ENCODE measurements around the gene ADCY3. TPM values are rescaled to one million over a fixed set of nuclear protein-coding genes. Genes with fewer than 3 reads are reported as not detected.

Gene ADCY3
- total and polyA plus RNA-seq, 2 of the 4 experiments (the other 2 are of a cell fraction): 17.4 to 46.1 TPM

GRCh38 chr2:24852026-24852425 lies 68.0 kb downstream of the ADCY3 start:
- no peak overlapping the region for H2BK20ac ChIP-seq (ENCODE audit: low read depth, low read length)
- H3K56ac ChIP-seq (ENCODE audit: extremely low read depth, insufficient read depth, low read length): no peak overlapping the region
- CTCF ChIA-PET: no interaction called here
- 100% methylated on average over 1 of the region's 13 CpGs; no CpG with 5 or more reads in 1 of the 2 experiments for WGBS, 2 experiments (ENCODE audit: extremely low coverage in 2 of 2, insufficient read length in 1 of 2)
- H2AK5ac ChIP-seq (ENCODE audit: low read depth, low read length): no peak overlapping the region
- no peak for TF ChIP-seq USF2 (IDR thresholded peaks at IDR 0.05; ENCODE audit: low read depth, low read length)
- TF ChIP-seq FOS (IDR thresholded peaks at IDR 0.05; ENCODE audit: low read depth, low read length): no peak
- TF ChIP-seq CTCF (conservative IDR thresholded peaks at IDR 0.05; ENCODE audit: low read depth, low read length): no peak
- TF ChIP-seq ELK1 (IDR thresholded peaks at IDR 0.05; ENCODE audit: borderline replicate concordance, low read depth, low read length): no peak
- no peak for TF ChIP-seq POLR2A (IDR thresholded peaks at IDR 0.05; ENCODE audit: low read depth, low read length)
- TF ChIP-seq SMC3 (IDR thresholded peaks at IDR 0.05; ENCODE audit: low read depth, low read length): no peak
- no peak for TF ChIP-seq CEBPB (IDR thresholded peaks at IDR 0.05; ENCODE audit: low read depth, low read length)
- no peak for TF ChIP-seq CHD1 (IDR thresholded peaks at IDR 0.05; ENCODE audit: low read depth, low read length)
- no peak for TF ChIP-seq NFE2L2 (IDR thresholded peaks at IDR 0.05; ENCODE audit: low read depth, low read length)
- no peak for TF ChIP-seq RAD21 (IDR thresholded peaks at IDR 0.05; ENCODE audit: low read length)
- no peak for TF ChIP-seq MAZ (IDR thresholded peaks at IDR 0.05; ENCODE audit: borderline replicate concordance, low read depth, low read length)
- no peak for TF ChIP-seq RCOR1 (IDR thresholded peaks at IDR 0.05; ENCODE audit: insufficient replicate concordance, low read length)
- H3K9me3 ChIP-seq (ENCODE audit: control insufficient read depth, insufficient read depth, low read length): no peaks in the 10 kb centered on the region
- H3K23ac ChIP-seq (ENCODE audit: low read depth, low read length): no peak overlapping the region
- H2BK5ac ChIP-seq (ENCODE audit: low read depth, low read length, poor library complexity, severe bottlenecking): no peak overlapping the region
- ATAC-seq (ENCODE audit: low read depth) (no peak), DNase-seq (no peak)
- BruUV-seq (replicated peaks): no TSS peak
- no peak overlapping the region for H2BK120ac ChIP-seq (ENCODE audit: low read depth, low read length)
- intact Hi-C loops (cut with micrococcal nuclease): no loop called here
- H2BK15ac ChIP-seq (ENCODE audit: low read depth, low read length): no peak overlapping the region
- dilution Hi-C loops (cut with HindIII; ENCODE audit: low sequenced_read_pairs, unreplicated experiment): no loop called here
- H3K27ac ChIP-seq (ENCODE audit: insufficient read depth, low read length): no peak overlapping the region
- no peaks in the 10 kb centered on the region for H3K27me3 ChIP-seq (ENCODE audit: control insufficient read depth, insufficient read depth, low read length)
- in situ Hi-C loops (cut with MboI; ENCODE audit: low sequenced_read_pairs): no loop called here
- H4K5ac ChIP-seq (ENCODE audit: low read depth, low read length): no peak overlapping the region
- POLR2A ChIA-PET (ENCODE audit: unreplicated experiment): no interaction called here
- peaks cover 23% of the 10 kb centered on the region for H3K4me1 ChIP-seq (ENCODE audit: control insufficient read depth, insufficient read depth, low read length)
- no peak overlapping the region for H3K4me2 ChIP-seq (ENCODE audit: low read depth, low read length)
- no peak overlapping the region for H4K8ac ChIP-seq (ENCODE audit: low read depth in 2 of 2, low read length in 2 of 2)
- H3K18ac ChIP-seq (ENCODE audit: low read depth, low read length): no peak overlapping the region
- no peaks in the 10 kb centered on the region for H4K20me1 ChIP-seq (ENCODE audit: insufficient read depth, low read length)
- H2AK9ac ChIP-seq (replicated peaks; ENCODE audit: low read depth, low read length, poor library complexity): no peak overlapping the region
- H3K79me1 ChIP-seq (ENCODE audit: low read depth in 1 of 2, low read length in 2 of 2): peaks cover 0 to 16% of the 10 kb centered on the region in 2 experiments; a peak in 2 of 4 replicates
- H3K14ac ChIP-seq (replicated peaks; ENCODE audit: low read depth, low read length): no peak overlapping the region
- no peak overlapping the region for H2AFZ ChIP-seq (replicated peaks; ENCODE audit: low read length, poor library complexity)
- no peak overlapping the region for H4K91ac ChIP-seq (ENCODE audit: insufficient read depth, low read depth, low read length)
- no peaks in the 10 kb centered on the region for H3K36me3 ChIP-seq (ENCODE audit: control insufficient read depth, insufficient read depth, low read length)
- H3K9ac ChIP-seq (ENCODE audit: low read depth, low read length): no peak overlapping the region
- no peak overlapping the region for H3K4me3 ChIP-seq (ENCODE audit: insufficient read depth, low read depth, low read length)
- no peak overlapping the region for H3K4ac ChIP-seq (ENCODE audit: low read depth, low read length)
- H3K9me1 ChIP-seq (ENCODE audit: insufficient read depth, low read length): peaks cover 17% of the 10 kb centered on the region

All from IMR-90 (cell line).